ENCODE results near the gene VAMP1.
A peak's percentile ranks its signal among the peaks of the same experiment; 100 is the strongest.
"Not testable (repeated sequence)": the region's sequence is repeated elsewhere in the genome, so short reads cannot be mapped to it uniquely, and the experiment has no call there.

Gene VAMP1

GRCh38 chr12:6440391-6440790 lies 30.1 kb downstream of the VAMP1 start:
- no peak overlapping the region for H3K9ac ChIP-seq (ENCODE audit: low read length)
- H3K4me1 ChIP-seq (ENCODE audit: control insufficient read depth, insufficient read depth, low read length), result no peaks in the 10 kb centered on the region
- no peak overlapping the region for H3K27ac ChIP-seq (ENCODE audit: low read depth, low read length)
- no peaks in the 10 kb centered on the region for H3K27me3 ChIP-seq (ENCODE audit: control insufficient read depth, insufficient read depth, low read length)
- H3K4me3 ChIP-seq (ENCODE audit: low read length), result no peak overlapping the region
- H3K36me3 ChIP-seq (ENCODE audit: control insufficient read depth, insufficient read depth, low read length), result peaks cover 5% of the 10 kb centered on the region

DNA sequence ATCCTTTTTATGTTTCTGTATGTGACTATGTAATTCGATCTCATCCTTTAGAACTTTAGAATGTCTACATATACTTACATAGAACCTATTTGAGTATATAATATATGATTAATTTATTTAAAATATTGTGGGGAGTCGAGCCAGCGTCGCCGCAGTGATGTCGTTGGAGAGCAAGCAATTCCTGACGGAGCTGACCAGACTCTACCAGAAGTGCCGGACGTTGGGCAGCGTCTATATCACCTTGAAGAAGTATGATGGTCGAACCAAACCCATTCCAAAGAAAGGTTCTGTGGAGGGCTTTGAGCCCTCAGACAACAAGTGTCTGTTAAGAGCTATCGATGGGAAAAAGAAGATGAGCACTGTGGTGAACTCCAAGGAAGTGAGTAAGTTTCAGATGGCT lies 32.1 kb downstream of the VAMP1 start:
- Histone ChIP-seq H3K27ac (ENCODE audit: low read depth, low read length) (no peak overlapping the region), H3K36me3 (ENCODE audit: control insufficient read depth, insufficient read depth, low read length) (peaks cover 2% of the 10 kb centered on the region)

DNA sequence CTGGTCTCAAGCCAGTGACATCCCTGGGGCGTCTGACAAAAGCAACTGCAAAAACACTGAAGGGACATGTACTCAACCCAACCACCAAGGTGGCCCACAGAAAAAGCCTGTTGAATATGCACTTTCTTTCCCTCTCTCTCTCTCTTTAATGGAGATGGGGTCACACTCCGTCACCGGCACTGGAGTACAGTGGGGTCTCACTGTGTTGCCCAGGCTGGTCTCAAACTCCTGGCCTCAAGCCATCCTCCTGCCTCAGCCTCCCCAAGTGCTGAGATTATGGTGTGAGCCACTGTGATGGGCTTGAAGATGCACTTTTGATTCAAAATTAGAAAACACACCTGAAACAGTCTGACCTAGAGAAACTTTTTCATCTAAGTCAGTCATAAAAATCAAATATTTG lies 32.9 kb downstream of the VAMP1 start:
- H3K36me3 ChIP-seq (ENCODE audit: control insufficient read depth, insufficient read depth, low read length), result peaks cover 2% of the 10 kb centered on the region
- H3K27ac ChIP-seq (ENCODE audit: low read depth, low read length), result no peak overlapping the region
- H3K4me1 ChIP-seq (ENCODE audit: control insufficient read depth, insufficient read depth, low read length), result no peaks in the 10 kb centered on the region
- no peak overlapping the region for H3K4me3 ChIP-seq (ENCODE audit: low read length)
- no peak overlapping the region for H3K9ac ChIP-seq (ENCODE audit: low read length)
- H3K27me3 ChIP-seq (ENCODE audit: control insufficient read depth, insufficient read depth, low read length), result no peaks in the 10 kb centered on the region

More for the DNA sequence above, 32.1 kb downstream of the VAMP1 start:
- Histone ChIP-seq H3K27me3 (ENCODE audit: control insufficient read depth, insufficient read depth, low read length) (no peaks in the 10 kb centered on the region), H3K4me3 (ENCODE audit: low read length) (no peak overlapping the region), H3K4me1 (ENCODE audit: control insufficient read depth, insufficient read depth, low read length) (no peaks in the 10 kb centered on the region), H3K9ac (ENCODE audit: low read length) (no peak overlapping the region)

DNA sequence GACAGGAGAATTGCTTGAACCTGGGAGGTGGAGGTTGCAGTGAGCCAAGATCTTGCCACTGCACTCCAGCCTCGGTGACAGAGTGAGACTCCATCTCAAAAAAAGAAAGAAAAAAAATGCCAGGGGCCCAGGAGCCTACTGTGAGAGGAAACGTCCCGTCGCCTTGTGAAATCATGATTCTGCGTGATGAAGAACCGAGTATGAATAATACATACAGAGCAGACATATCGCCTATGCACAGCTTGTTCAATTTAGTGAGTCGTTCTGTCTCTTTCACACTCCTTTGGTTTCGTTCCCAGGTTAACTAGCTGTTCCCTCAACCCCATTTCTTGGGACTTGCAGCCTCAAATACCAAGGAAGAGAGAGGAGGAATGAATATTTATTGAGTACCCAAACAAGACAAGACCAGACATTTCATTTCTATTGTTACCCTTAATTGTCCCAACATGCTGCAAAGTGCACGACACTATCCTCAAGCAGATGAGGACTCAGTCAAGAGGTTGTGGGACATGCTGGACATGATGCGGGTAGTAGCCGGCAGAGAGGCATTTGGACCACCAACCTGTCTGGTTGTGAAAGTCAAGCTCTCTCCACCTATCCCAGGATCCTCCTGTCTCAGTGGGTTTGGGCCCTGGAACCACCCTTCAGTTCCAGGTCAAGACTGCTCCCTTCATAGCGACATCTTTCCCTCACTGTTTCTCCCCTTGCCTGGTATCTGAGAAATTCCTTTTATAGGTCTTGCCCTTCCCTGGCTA lies 34.3 kb downstream of the VAMP1 start:
- Histone ChIP-seq H3K36me3 (ENCODE audit: control insufficient read depth, insufficient read depth, low read length) (peaks cover 2% of the 10 kb centered on the region), H3K27ac (ENCODE audit: low read depth, low read length) (no peak overlapping the region), H3K27me3 (ENCODE audit: control insufficient read depth, insufficient read depth, low read length) (no peaks in the 10 kb centered on the region), H3K4me3 (ENCODE audit: low read length) (no peak overlapping the region), H3K9ac (ENCODE audit: low read length) (no peak overlapping the region), H3K4me1 (ENCODE audit: control insufficient read depth, insufficient read depth, low read length) (no peaks in the 10 kb centered on the region)

DNA sequence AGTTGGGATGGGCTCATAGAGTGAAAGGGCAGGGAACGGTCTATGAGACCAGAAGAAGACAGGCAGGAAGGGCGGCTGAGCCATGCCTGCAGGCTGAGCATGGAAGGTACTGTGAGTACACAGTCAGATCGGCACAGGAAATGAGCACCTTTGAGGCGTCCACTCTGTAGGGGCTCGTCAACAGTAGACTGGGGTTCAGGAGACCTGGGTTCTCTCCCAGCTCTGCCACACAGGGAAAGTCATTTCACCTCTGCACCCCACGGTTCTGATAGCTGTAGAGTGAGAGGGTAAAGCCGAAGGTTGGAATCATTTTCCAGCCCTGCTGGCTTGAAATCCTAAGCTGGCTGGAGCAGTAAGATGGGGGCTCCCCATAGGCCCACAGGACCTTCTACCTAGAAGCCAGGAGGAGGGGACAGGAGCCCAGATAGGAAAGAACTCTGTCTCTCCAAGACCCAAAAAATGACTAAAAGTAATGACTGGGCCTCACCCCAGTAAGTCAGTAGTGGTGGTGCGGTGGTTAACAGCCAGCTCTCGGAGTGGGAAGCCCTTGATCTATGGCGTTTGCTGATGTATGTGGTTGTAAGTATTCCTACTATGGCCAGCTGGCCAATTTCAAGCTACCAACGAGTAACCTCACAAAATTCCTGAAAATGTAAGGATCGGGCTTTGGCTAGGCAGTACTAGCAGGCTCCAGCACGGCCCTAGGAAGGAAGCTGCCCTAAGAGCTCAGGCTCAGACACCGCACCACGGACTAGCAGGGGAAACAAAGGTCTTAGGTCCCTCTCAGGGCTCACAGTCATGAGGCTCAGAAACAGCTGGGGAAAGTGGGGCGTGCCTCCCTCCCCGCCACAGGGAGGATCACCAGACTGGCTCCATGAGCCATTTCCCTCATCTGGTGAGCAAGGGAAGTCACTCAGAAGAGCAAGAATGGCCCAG lies 36.0 kb downstream of the VAMP1 start:
- Histone ChIP-seq H3K4me3 (ENCODE audit: low read length) (no peak overlapping the region), H3K27ac (ENCODE audit: low read depth, low read length) (no peak overlapping the region)

GRCh38 chr12:6432991-6433390 lies 37.5 kb downstream of the VAMP1 start:
- Histone ChIP-seq H3K27me3 (ENCODE audit: control insufficient read depth, insufficient read depth, low read length) (no peaks in the 10 kb centered on the region), H3K4me1 (ENCODE audit: control insufficient read depth, insufficient read depth, low read length) (peaks cover 5% of the 10 kb centered on the region), H3K9ac (ENCODE audit: low read length) (no peak overlapping the region), H3K4me3 (ENCODE audit: low read length) (no peak overlapping the region), H3K27ac (ENCODE audit: low read depth, low read length) (no peak overlapping the region), H3K36me3 (ENCODE audit: control insufficient read depth, insufficient read depth, low read length) (no peaks in the 10 kb centered on the region)

More for the DNA sequence above, 36.0 kb downstream of the VAMP1 start:
- peaks cover 2% of the 10 kb centered on the region for H3K36me3 ChIP-seq (ENCODE audit: control insufficient read depth, insufficient read depth, low read length)
- H3K9ac ChIP-seq (ENCODE audit: low read length), result no peak overlapping the region
- peaks cover 5% of the 10 kb centered on the region for H3K4me1 ChIP-seq (ENCODE audit: control insufficient read depth, insufficient read depth, low read length)
- no peaks in the 10 kb centered on the region for H3K27me3 ChIP-seq (ENCODE audit: control insufficient read depth, insufficient read depth, low read length)

- no peaks in the 10 kb centered on the region for H3K27me3 ChIP-seq (ENCODE audit: control insufficient read depth, insufficient read depth, low read length)
- no peaks in the 10 kb centered on the region for H3K36me3 ChIP-seq (ENCODE audit: control insufficient read depth, insufficient read depth, low read length)
- peaks cover 5% of the 10 kb centered on the region for H3K4me1 ChIP-seq (ENCODE audit: control insufficient read depth, insufficient read depth, low read length)
- no peak overlapping the region for H3K9ac ChIP-seq (ENCODE audit: low read length)
- peak overlapping the region; percentile 55 for H3K4me3 ChIP-seq (ENCODE audit: low read length)
- H3K27ac ChIP-seq (ENCODE audit: low read depth, low read length), result peak overlapping the region; percentile 69
These were observed 40.1 kb downstream of the VAMP1 start for GRCh38 chr12:6430124-6430989.

DNA sequence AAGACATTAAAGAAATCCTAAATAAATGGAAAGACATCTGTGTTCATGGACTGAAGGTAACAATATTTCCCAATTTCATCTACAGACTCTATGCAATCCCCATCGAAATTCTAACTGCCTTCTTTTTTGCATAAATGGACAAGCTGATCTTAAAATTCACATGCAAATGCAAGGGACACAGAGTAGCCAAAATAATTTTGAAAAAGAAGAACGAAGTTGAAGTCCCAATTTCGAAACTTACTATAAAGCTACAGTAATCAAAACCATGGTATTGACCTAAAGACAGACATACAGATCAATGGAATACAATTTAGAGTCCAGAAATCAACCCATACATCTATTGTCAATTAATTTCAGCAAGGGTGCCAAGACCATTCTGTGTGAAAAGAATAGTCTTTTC lies 42.2 kb downstream of the VAMP1 start:
- peaks cover 13% of the 10 kb centered on the region for H3K4me1 ChIP-seq (ENCODE audit: control insufficient read depth, insufficient read depth, low read length)
- H3K9ac ChIP-seq (ENCODE audit: low read length), result no peak overlapping the region
- no peak overlapping the region for H3K4me3 ChIP-seq (ENCODE audit: low read length)
- no peaks in the 10 kb centered on the region for H3K36me3 ChIP-seq (ENCODE audit: control insufficient read depth, insufficient read depth, low read length)
- no peaks in the 10 kb centered on the region for H3K27me3 ChIP-seq (ENCODE audit: control insufficient read depth, insufficient read depth, low read length)
- no peak overlapping the region for H3K27ac ChIP-seq (ENCODE audit: low read depth, low read length)

GRCh38 chr12:6427796-6428195 lies 42.7 kb downstream of the VAMP1 start:
- H3K27ac ChIP-seq (ENCODE audit: low read depth, low read length); H3K4me3 ChIP-seq (ENCODE audit: low read length); H3K36me3 ChIP-seq (ENCODE audit: control insufficient read depth, insufficient read depth, low read length); H3K27me3 ChIP-seq (ENCODE audit: control insufficient read depth, insufficient read depth, low read length); H3K9ac ChIP-seq (ENCODE audit: low read length): not testable (repeated sequence)
- peaks cover 14% of the 10 kb centered on the region for H3K4me1 ChIP-seq (ENCODE audit: control insufficient read depth, insufficient read depth, low read length)

DNA sequence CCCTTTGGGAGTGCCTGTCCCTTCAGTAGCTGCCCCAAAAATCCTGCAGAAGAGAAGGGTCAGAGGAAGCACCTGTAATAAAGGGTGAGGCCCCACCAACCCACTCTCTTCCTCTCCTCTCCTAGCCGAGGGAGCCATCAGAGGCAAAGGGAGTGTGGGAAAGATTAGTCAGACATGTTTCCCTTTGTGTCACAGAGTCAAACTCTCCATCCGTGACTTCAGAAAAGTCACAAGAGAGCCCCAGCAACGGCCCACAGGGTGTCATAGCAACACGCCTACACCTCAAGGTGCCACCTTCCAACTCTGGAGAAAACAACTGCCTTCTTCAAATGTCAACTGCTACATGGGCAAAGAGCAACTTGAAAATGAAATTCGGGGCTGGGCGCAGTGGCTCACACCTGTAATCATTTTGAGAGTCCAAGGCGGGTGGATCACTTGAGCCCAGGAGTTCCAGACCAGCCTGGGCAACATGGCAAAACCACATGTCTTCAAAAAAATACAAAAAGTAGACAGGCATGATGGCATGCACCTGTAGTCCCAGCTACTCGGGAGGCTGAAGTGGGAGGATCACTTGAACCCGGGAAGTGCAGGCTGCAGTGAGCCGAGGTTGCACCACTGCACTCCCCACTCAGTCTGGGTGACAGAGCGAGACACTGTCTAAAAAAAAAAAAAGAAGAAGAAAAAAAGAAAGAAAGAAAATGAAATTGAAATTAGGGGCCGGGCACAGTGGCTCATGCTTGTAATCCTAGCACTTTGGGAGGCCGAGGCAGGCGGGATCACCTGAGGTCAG lies 43.4 kb downstream of the VAMP1 start:
- Histone ChIP-seq H3K4me1 (ENCODE audit: control insufficient read depth, insufficient read depth, low read length) (peaks cover 14% of the 10 kb centered on the region), H3K36me3 (ENCODE audit: control insufficient read depth, insufficient read depth, low read length) (no peaks in the 10 kb centered on the region), H3K27me3 (ENCODE audit: control insufficient read depth, insufficient read depth, low read length) (no peaks in the 10 kb centered on the region), H3K4me3 (ENCODE audit: low read length) (no peak overlapping the region), H3K27ac (ENCODE audit: low read depth, low read length) (no peak overlapping the region), H3K9ac (ENCODE audit: low read length) (no peak overlapping the region)

DNA sequence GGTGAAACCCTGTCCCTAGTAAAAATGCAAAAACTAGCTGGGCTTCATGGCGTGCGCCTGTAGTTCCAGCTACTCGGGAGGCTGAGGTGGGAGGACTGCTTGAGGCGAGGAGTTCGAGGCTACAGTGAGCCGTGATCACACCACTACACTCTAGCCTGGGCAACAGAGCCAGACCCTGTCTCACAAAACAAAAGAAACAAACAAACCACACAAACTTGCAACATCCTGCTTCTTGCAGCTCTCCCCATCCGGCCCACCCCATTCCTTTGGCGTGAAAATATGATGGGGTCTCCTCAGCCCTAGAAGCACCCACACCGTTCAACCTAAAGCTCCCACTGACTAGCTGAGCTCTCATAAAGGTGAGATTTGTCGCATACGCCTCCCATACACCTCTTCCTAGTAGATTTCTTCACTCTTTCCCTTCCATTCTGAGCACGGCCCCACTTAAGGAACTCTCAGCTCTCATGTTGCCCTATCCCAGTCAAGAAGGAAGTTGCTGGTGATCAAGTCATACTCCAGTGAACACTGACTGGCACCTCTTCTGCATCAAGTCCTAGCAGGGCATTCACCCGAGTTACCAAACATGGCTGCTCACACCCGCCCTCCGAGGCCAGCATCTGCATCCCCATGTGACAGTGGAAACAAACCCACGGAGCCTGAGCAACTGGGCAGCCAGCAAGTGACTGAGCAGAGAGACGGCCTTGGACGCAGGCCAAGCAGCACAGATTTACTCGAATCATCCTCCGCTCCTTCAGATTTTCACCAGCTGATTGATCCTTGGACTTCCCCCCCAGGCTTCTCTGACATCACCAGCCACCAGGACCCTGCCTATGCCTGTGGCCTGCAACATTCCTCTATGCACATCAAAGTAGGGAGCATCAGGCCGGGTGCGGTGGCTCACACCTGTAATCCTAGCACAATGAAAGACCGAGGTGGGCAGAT lies 44.6 kb downstream of the VAMP1 start:
- H3K4me3 ChIP-seq (ENCODE audit: low read length), result no peak overlapping the region
- no peak overlapping the region for H3K9ac ChIP-seq (ENCODE audit: low read length)
- no peaks in the 10 kb centered on the region for H3K27me3 ChIP-seq (ENCODE audit: control insufficient read depth, insufficient read depth, low read length)
- no peak overlapping the region for H3K27ac ChIP-seq (ENCODE audit: low read depth, low read length)
- H3K4me1 ChIP-seq (ENCODE audit: control insufficient read depth, insufficient read depth, low read length), result peaks cover 14% of the 10 kb centered on the region
- no peaks in the 10 kb centered on the region for H3K36me3 ChIP-seq (ENCODE audit: control insufficient read depth, insufficient read depth, low read length)

Data from rectal smooth muscle tissue (tissue), 1 donor.